K562 (cell line): ENCODE measurements around the gene BCL2L13. TPM values are rescaled to one million over a fixed set of nuclear protein-coding genes. Genes with fewer than 3 reads are reported as not detected.

Source experiments
- ATAC-seq: fragments of 200-7000 bp; cut with Tn5 transposase; 3 replicates; pipeline ENCODE4 v1.9.1; 2020; ENCODE audit warnings: moderate library complexity
- BruUV-seq: library from RNA; stranded (reverse); fragments of 400-500 nt; replicated peaks from 2 replicates; lab custom pipeline; 2021; lab: Mats Ljungman, UMichigan
- CTCF ChIA-PET: fragments of 300-600 bp; formaldehyde crosslinking; extraction: SDS; loops from one replicate; lab custom pipeline; 2021; ENCODE audit warnings: low intra/inter-chr PET ratio; lab: Yijun Ruan, JAX
- POLR2A ChIA-PET: fragments of 300-600, 350-650 bp; sonication (Branson Sonifier 250); formaldehyde crosslinking; extraction: SDS; loops from one replicate; lab custom pipeline; 2021; ENCODE audit warnings: antibody characterized with exemption, inconsistent platforms; lab: Yijun Ruan, JAX
- DNase-seq, 4 experiments: peaks; one replicate each; pipeline versions ENCODE4 v3.0.0 to v3.0.0-alpha.2; 2011 to 2018; ENCODE audit warnings: low spot score in 3 of 4, mixed read lengths in 3 of 4; ENCODE audit errors: extremely low read depth in 1 of 4
- FAIRE-seq: peaks from 2 replicates; lab custom pipeline; 2011; peaks lifted over from hg19 to GRCh38; lab: Jason Lieb, UNC
- H2AFZ ChIP-seq: 2 replicates; pipeline ENCODE4 v1.6.0; 2011; ENCODE audit warnings: low read depth, low read length, control low read depth, inconsistent platforms
- H3K27ac ChIP-seq: fragments of 200-600 bp; 3 replicates; pipeline ENCODE4 v1.8.0; 2011; ENCODE audit warnings: low read depth, mild to moderate bottlenecking, control low read depth, inconsistent platforms, low read length, moderate library complexity, mixed read lengths; ENCODE audit errors: extremely low read depth
- H3K27me3 ChIP-seq, 2 experiments: fragments of 300-600 bp in 1 of 2; 2 replicates in 1 of 2; 3 replicates in 1 of 2; pipeline versions ENCODE4 v1.6.0 to v1.8.0; 2011; ENCODE audit warnings: inconsistent platforms in 2 of 2, low read length in 2 of 2, mild to moderate bottlenecking in 1 of 2, mixed read lengths in 1 of 2, moderate library complexity in 1 of 2; ENCODE audit not compliant: control insufficient read depth in 2 of 2, insufficient read depth in 2 of 2
- H3K36me3 ChIP-seq: fragments of 300-600 bp; 3 replicates; pipeline ENCODE4 v1.8.0; 2011; ENCODE audit warnings: mild to moderate bottlenecking, low read length, inconsistent platforms; ENCODE audit not compliant: control insufficient read depth, insufficient read depth
- H3K4me1 ChIP-seq, 2 experiments: fragments of 200-600 bp in 1 of 2; replicated peaks in 1 of 2; 2 replicates in 1 of 2; 3 replicates in 1 of 2; pipeline versions ENCODE4 v1.5.1 to v1.8.0; 2011; ENCODE audit warnings: inconsistent platforms in 2 of 2, low read length in 2 of 2, mild to moderate bottlenecking in 1 of 2, mixed read lengths in 1 of 2, moderate library complexity in 1 of 2; ENCODE audit not compliant: control insufficient read depth in 2 of 2, insufficient read depth in 2 of 2
- H3K4me2 ChIP-seq: 2 replicates; pipeline ENCODE4 v1.6.1; 2011; ENCODE audit warnings: low read length, control low read depth, inconsistent platforms, mixed read lengths; ENCODE audit not compliant: insufficient read depth
- H3K4me3 ChIP-seq: fragments of 200-600 bp; sonication (generic), shearing (Covaris generic); 2 replicates; pipeline ENCODE4 v1.5.1; 2016; ENCODE audit warnings: control low read depth, inconsistent platforms
- H3K79me2 ChIP-seq: fragments of 200-600 bp; 3 replicates; pipeline ENCODE4 v1.8.0; 2011; ENCODE audit warnings: low read length, inconsistent platforms; ENCODE audit not compliant: control insufficient read depth, insufficient read depth
- H3K9ac ChIP-seq, 2 experiments: 2 replicates each; pipeline versions ENCODE4 v1.6.0 to v1.6.1; 2011; ENCODE audit warnings: low read depth in 2 of 2, low read length in 2 of 2, control low read depth in 1 of 2, inconsistent platforms in 1 of 2, mild to moderate bottlenecking in 1 of 2, mixed read lengths in 1 of 2; ENCODE audit not compliant: insufficient read depth in 1 of 2
- H3K9me1 ChIP-seq: one replicate; pipeline ENCODE4 v1.6.0; 2011; ENCODE audit warnings: inconsistent platforms, mild to moderate bottlenecking, low read length, moderate library complexity; ENCODE audit not compliant: control insufficient read depth, insufficient read depth
- H3K9me3 ChIP-seq: replicated peaks from 2 replicates; pipeline ENCODE4 v1.5.1; 2011; ENCODE audit warnings: low read depth, low read length, inconsistent platforms; ENCODE audit not compliant: control insufficient read depth, insufficient read depth
- H4K20me1 ChIP-seq: replicated peaks from 2 replicates; pipeline ENCODE4 v1.6.1; 2011; ENCODE audit warnings: low read length, inconsistent platforms, mixed read lengths; ENCODE audit not compliant: control insufficient read depth, insufficient read depth
- CREB5 ChIP-seq: fragments of 250-450 bp; sonication (Bioruptor Pico); IDR thresholded peaks from 2 replicates; pipeline ENCODE4 v1.5.0; 2020; ENCODE audit warnings: mild to moderate bottlenecking
- FOXM1 ChIP-seq, 2 experiments: fragments of 450-650 bp in 1 of 2; sonication (generic) in 1 of 2; formaldehyde crosslinking in 1 of 2; IDR thresholded peaks; 2 replicates each; pipeline versions ENCODE4 v1.6.1 to v1.9.0; 2017 to 2022; ENCODE audit warnings: low read depth in 2 of 2, mild to moderate bottlenecking in 2 of 2, missing genetic modification reagents in 1 of 2, moderate library complexity in 1 of 2
- HLTF ChIP-seq: fragments of 450-650 bp; IDR thresholded peaks from 2 replicates; pipeline ENCODE4 v1.6.1; 2016
- HNRNPLL ChIP-seq: fragments of 200-400 bp; formaldehyde crosslinking; IDR thresholded peaks from 2 replicates; pipeline ENCODE4 v1.6.1; 2017; ENCODE audit warnings: low read length, low read depth, mild to moderate bottlenecking; ENCODE audit not compliant: poor library complexity, severe bottlenecking
- ILK ChIP-seq: fragments of 450-650 bp; IDR thresholded peaks from 2 replicates; pipeline ENCODE4 v1.6.1; 2016; ENCODE audit warnings: missing genetic modification characterization, low read depth, mild to moderate bottlenecking, missing compliant biosample characterization, moderate library complexity, borderline replicate concordance
- LCOR ChIP-seq: sonication (generic); formaldehyde crosslinking; IDR thresholded peaks from 2 replicates; pipeline ENCODE4 v1.8.0; 2022; ENCODE audit warnings: mild to moderate bottlenecking, missing genetic modification reagents
- POLR2G ChIP-seq: fragments of 200-400 bp; formaldehyde crosslinking; IDR thresholded peaks from 2 replicates; pipeline ENCODE4 v1.6.1; 2017; ENCODE audit warnings: low read depth, mild to moderate bottlenecking, antibody characterized with exemption, low read length, moderate library complexity
- PREB ChIP-seq: sonication (generic); formaldehyde crosslinking; IDR thresholded peaks from 2 replicates; pipeline ENCODE4 v1.8.1; 2023; ENCODE audit warnings: mild to moderate bottlenecking, missing genetic modification reagents
- RBFOX2 ChIP-seq: fragments of 200-400 bp; formaldehyde crosslinking; IDR thresholded peaks from 2 replicates; pipeline ENCODE4 v1.6.1; 2017; ENCODE audit warnings: low read depth, mild to moderate bottlenecking, low read length, moderate library complexity
- RBM22 ChIP-seq: fragments of 200-400 bp; formaldehyde crosslinking; IDR thresholded peaks from 2 replicates; pipeline ENCODE4 v1.6.1; 2018; ENCODE audit warnings: low read length, low read depth; ENCODE audit not compliant: poor library complexity, severe bottlenecking
- ZNF133 ChIP-seq: fragments of 250-450 bp; sonication (Bioruptor Pico); IDR thresholded peaks from 2 replicates; pipeline ENCODE4 v1.4.0; 2020; ENCODE audit warnings: mild to moderate bottlenecking
- WGBS: fragments of 100-300 bp; shearing (Covaris generic); methylation state at CpG from one replicate; pipeline ENCODE4 v1.1.6; 2016; ENCODE audit warnings: low coverage, mixed read lengths; ENCODE audit not compliant: insufficient coverage; ENCODE audit errors: missing lambda C conversion rate; 5-methylcytosine and 5-hydroxymethylcytosine counted together
- in situ Hi-C: fragments of 300-500 bp; cut with MboI; formaldehyde crosslinking; loops from 4 replicates; pipeline ENCODE4 v1.15.0; 2018; ENCODE audit warnings: inconsistent platforms, mixed read lengths
- intact Hi-C: fragments of 100-400 bp; cut with micrococcal nuclease; formaldehyde crosslinking; loops from 2 replicates; pipeline ENCODE4 v1.14.2; 2022
- polyA plus RNA-seq, 8 experiments: library from polyadenylated mRNA; depleted of rRNA in 4 of 8; stranded (reverse) in 5 of 8; unstranded in 3 of 8; fragments of >200 nt; fragmentation: Nextera tagmentation in 2 of 8; fragmentation: Illumina TruSeq in 1 of 8; extraction: Ambion mirVana in 2 of 8; extraction: Trizol in 1 of 8; gene quantifications; 2 replicates each; pipeline versions ENCODE4 v1.2.1 to v1.2.3, GENCODE V29; 2011 to 2014; ENCODE audit warnings: inconsistent platforms in 1 of 8, missing spikeins in 1 of 8
- total RNA-seq, 7 experiments: library from RNA; depleted of rRNA in 6 of 7; stranded (reverse); fragments of >200 nt in 6 of 7; fragmentation: Illumina TruSeq in 2 of 7; extraction: Trizol in 2 of 7; gene quantifications; 2 replicates each; pipeline versions ENCODE4 v1.2.1 to v1.2.3, GENCODE V29; 2011 to 2021; ENCODE audit warnings: low replicate concordance in 1 of 7
- TF ChIP-seq, protein P1 (sequence below): fragments of 200-800 bp; sonication (Bioruptor generic); IDR thresholded peaks from 2 replicates; pipeline ENCODE4 v1.6.1; 2016; ENCODE audit warnings: missing genetic modification characterization, missing compliant biosample characterization

The BCL2L13 gene
- total and polyA plus RNA-seq, 9 of the 15 experiments (the other 6 are each of a cell fraction or from before 2014, with no cell fraction given) = 41.5 to 63.4 (median 56.5) TPM

- H3K9me3 ChIP-seq = no peaks in the 10 kb centered on the region
- peaks cover 5% of the 10 kb centered on the region for H3K79me2 ChIP-seq
- ATAC-seq (no peak), FAIRE-seq (no peak), DNase-seq (no peak)
- H3K4me2 ChIP-seq = no peak overlapping the region; the same call in 1 of the 2 replicates
- 0 out of 2 replicates have a peak, but pooled peaks cover 1% of the 10 kb centered on the region for H4K20me1 ChIP-seq
- peaks cover 16 to 68% of the 10 kb centered on the region in 2 experiments; a peak in 4 of 5 replicates for H3K4me1 ChIP-seq
- CTCF ChIA-PET = no interaction called here
- POLR2A ChIA-PET = interaction anchor here (0.6 to 2.0 kb wide), 6 partner anchors 8 to 299 kb away, joined by 3 to 11 read pairs (median 3); no protein-coding TSS in a partner anchor
- H3K9ac ChIP-seq = peak overlapping the region in 1 of 2 experiments; percentile 67; a peak in 2 of 4 replicates
- in situ Hi-C loops = no loop called here
- H3K27ac ChIP-seq = no peak overlapping the region
- intact Hi-C loops = loop anchor here (10.0 kb wide), 1 partner anchor 286 kb away; no protein-coding TSS in a partner anchor
- no peaks in the 10 kb centered on the region for H3K36me3 ChIP-seq
- no peaks in the 10 kb centered on the region; a peak in 1 of 5 replicates for H3K27me3 ChIP-seq
- H2AFZ ChIP-seq = no peak overlapping the region
- WGBS = 84% methylated on average over 23 of the region's 23 CpGs
- BruUV-seq = no TSS peak
- peaks cover 3% of the 10 kb centered on the region for H3K9me1 ChIP-seq
- H3K4me3 ChIP-seq = no peak overlapping the region
- no peak for TF ChIP-seq PREB (CRISPR knock-in tag)
- TF ChIP-seq, protein P1, sequence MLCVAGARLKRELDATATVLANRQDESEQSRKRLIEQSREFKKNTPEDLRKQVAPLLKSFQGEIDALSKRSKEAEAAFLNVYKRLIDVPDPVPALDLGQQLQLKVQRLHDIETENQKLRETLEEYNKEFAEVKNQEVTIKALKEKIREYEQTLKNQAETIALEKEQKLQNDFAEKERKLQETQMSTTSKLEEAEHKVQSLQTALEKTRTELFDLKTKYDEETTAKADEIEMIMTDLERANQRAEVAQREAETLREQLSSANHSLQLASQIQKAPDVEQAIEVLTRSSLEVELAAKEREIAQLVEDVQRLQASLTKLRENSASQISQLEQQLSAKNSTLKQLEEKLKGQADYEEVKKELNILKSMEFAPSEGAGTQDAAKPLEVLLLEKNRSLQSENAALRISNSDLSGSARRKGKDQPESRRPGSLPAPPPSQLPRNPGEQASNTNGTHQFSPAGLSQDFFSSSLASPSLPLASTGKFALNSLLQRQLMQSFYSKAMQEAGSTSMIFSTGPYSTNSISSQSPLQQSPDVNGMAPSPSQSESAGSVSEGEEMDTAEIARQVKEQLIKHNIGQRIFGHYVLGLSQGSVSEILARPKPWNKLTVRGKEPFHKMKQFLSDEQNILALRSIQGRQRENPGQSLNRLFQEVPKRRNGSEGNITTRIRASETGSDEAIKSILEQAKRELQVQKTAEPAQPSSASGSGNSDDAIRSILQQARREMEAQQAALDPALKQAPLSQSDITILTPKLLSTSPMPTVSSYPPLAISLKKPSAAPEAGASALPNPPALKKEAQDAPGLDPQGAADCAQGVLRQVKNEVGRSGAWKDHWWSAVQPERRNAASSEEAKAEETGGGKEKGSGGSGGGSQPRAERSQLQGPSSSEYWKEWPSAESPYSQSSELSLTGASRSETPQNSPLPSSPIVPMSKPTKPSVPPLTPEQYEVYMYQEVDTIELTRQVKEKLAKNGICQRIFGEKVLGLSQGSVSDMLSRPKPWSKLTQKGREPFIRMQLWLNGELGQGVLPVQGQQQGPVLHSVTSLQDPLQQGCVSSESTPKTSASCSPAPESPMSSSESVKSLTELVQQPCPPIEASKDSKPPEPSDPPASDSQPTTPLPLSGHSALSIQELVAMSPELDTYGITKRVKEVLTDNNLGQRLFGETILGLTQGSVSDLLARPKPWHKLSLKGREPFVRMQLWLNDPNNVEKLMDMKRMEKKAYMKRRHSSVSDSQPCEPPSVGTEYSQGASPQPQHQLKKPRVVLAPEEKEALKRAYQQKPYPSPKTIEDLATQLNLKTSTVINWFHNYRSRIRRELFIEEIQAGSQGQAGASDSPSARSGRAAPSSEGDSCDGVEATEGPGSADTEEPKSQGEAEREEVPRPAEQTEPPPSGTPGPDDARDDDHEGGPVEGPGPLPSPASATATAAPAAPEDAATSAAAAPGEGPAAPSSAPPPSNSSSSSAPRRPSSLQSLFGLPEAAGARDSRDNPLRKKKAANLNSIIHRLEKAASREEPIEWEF (CRISPR knock-in tag) = no peak
- no peak for TF ChIP-seq CREB5 (CRISPR knock-in tag)
- TF ChIP-seq ZNF133 (CRISPR knock-in tag) = no peak
- TF ChIP-seq HLTF = no peak
- no peak for TF ChIP-seq ILK
- TF ChIP-seq RBFOX2 = 0 out of 2 replicates have a peak, but pooled peaks have one; percentile 20
- peak; percentile 2 for TF ChIP-seq HNRNPLL
- no peak for TF ChIP-seq RBM22
- TF ChIP-seq POLR2G = 0 out of 2 replicates have a peak, but pooled peaks have one; percentile 30
- TF ChIP-seq LCOR (CRISPR knock-in tag) = no peak
- no peak for TF ChIP-seq FOXM1 (IDR thresholded peaks at IDR 0.05; ENCODE audit: low read depth)
- TF ChIP-seq FOXM1 (CRISPR knock-in tag; IDR thresholded peaks at IDR 0.05; ENCODE audit: low read depth) = no peak
These were observed 139.9 kb downstream of the BCL2L13 start for GRCh38 chr22:17778412-17778976.
